ENCODE data around the gene LAPTM5.

The LAPTM5 gene

DNA sequence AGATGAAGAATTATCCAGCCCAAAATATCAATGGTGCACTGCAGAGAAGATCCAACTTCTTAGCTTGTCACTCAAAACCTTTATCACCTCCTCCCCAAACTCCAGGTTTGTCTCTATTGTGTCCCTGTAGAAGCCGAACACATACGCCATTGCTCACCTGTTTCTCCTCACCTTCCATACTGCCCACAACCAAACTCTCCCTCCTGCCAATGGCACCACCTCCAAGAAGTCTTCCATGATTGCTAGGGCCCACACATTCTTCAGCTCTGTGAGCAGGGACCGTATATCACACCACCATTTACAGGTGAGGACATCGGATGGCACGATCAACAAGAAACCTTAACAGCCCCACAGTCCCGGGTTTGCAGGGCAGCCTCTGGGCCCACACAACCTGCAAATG lies 2.2 kb downstream of the LAPTM5 start:
- no peak for DNase-seq (ENCODE audit: low spot score)

DNA sequence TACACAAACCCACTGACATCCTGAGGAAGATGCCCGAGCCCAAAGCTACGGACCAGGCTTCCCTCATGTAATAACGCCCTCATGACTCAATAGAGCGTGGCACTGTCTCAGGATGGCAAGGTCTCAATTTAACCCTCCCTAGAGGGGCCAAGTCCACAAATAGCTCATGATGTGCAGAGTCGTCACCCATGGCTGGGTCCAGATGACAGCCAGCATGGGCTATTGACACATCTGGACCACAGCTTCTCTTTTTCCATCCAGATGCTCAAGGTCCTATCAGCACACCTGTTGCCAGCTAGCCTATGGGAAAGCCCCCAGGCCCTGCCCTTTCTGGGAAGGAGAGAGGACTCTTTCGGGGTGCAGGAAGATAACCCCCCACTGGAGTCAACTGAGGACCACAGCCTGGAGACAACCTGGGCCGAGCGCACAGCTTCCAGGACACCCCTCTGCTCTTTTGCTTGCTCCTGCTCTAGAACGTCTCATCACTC lies 2.8 kb downstream of the LAPTM5 start:
- DNase-seq (ENCODE audit: low spot score): no peak

DNA sequence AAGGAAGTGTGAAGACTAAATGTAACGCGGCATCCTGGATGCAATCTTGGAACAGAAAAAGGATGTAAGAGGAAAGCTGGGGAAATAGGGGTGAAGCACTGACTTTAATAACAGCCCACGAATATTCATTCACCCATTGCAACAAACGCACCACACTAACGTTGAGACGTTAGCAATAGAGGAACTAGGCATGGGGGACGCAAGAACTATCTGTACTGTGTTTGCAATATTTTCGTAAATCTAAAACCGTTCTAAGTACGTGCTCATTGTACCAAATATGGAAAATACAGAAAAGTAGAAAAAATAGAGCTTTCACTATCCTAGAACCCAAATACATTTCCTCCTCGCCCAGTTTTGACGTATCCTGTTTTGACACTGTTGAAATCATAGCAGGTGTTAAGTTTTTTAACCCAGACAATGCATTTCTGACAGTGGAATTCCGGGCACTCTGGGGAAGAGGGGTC lies 3.9 kb downstream of the LAPTM5 start:
- no peak for DNase-seq (ENCODE audit: low spot score)

DNA sequence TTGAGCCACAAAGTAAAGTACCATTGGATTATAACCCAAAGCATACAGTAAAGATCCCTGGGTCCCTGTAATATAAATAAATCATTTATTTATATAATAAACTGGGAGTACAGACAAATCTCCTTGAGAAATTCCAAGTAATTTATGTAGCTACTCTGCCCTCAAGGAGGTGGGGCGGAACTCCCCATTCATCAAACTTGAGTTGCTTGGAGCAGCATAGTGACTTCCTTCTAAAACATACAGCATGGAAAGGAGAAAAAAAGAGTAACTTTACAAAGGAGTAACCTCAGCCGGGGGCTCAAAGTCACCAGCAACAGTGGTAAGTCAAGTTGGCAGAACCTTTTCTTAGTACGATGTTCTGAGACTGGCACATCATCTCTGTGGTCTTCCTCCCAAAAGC lies 4.5 kb downstream of the LAPTM5 start:
- no peak for DNase-seq (ENCODE audit: low spot score)

DNA sequence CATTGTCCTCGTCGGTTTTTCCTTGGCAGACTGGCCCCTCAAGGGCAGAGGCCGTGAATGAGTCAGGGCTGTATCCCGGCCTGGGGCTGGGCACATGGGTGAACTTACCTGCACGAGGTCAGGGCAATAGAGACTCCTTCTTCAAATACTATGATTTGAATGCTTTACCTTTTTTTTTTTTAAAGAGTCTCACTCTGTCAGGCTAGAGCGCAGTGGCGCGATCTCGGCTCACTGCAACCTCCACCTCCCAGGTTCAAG lies 5.0 kb downstream of the LAPTM5 start:
- no peak for DNase-seq (ENCODE audit: low spot score)

- DNase-seq (ENCODE audit: low spot score): no peak
These were observed 5.5 kb downstream of the LAPTM5 start for GRCh38 chr1:30751830-30752650.

- DNase-seq (ENCODE audit: low spot score): no peak
These were observed 6.8 kb downstream of the LAPTM5 start for GRCh38 chr1:30750731-30751291.

DNA sequence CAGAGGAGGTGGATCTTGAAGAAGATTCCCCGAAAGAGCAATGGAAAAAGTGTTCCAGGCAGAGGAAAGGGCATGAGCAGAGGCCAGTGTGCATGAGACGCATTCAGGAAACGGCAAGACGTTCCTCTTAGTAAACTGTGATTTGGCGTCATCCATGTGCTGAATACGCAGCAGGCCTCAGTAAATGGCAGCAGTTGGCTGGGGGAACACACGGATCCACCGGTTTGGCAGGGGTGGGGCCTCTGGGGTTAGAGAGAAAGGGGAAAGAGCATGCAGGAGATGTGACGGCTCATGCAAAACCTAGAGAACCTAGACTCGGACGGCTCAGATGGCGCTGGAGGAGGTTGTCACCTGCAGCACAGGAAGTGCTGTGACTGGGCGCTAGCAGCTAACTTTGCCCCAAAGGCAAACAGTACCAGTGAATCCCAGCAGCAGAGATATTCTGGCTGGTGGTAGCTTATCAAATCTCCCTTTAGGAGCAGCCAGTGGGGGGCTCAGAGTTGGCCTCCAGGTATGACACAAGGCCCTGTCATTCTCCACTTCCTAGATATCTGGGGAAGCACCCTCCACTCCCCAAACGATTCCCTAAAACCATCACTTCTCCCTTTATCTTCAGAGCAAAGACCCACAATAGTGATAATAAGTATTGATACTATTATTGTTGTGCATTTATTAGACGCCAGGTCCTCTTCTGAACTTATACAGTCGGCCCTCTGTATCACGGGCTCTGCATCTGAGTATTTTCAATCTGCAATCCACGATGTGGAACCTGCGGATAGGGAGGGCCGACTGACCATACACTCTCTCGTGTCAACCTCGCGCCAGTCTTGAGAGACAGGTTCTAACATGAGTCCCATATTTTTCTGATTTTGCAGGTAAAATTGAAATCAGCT lies 7.6 kb downstream of the LAPTM5 start:
- no peak for DNase-seq (ENCODE audit: low spot score)

GRCh38 chr1:30748699-30749401 lies 8.7 kb downstream of the LAPTM5 start:
- DNase-seq (ENCODE audit: low spot score): peak; percentile 25

DNA sequence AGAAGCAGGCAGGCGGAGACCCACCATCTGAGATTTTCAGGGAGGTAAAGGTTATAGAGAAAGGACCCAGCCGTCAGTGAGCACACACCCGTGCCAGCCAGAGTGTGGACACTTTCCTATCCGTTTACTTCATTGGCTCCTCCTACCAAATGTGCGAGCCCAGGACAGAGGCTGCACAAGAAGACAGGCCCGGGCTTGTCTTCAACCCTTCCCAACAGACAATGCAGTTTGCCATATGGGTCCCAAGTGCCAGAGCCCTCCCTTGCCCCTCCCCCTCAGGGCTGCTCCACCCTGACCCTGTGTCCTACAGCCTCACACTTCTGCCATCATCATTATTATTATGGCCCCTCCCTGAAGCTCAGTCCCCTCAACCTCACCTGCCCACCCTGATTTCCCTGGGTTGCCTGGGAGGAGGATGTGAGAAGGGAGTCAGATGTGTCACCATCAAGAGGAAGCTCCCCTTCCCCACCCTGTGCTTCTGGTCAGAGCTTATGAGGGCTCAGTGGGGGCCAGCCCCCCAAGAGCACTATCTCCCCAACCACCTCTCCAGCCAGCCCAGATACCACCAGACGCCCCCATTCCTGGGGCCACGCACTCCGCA lies 9.4 kb downstream of the LAPTM5 start:
- DNase-seq (ENCODE audit: low spot score): peak; percentile 70

DNA sequence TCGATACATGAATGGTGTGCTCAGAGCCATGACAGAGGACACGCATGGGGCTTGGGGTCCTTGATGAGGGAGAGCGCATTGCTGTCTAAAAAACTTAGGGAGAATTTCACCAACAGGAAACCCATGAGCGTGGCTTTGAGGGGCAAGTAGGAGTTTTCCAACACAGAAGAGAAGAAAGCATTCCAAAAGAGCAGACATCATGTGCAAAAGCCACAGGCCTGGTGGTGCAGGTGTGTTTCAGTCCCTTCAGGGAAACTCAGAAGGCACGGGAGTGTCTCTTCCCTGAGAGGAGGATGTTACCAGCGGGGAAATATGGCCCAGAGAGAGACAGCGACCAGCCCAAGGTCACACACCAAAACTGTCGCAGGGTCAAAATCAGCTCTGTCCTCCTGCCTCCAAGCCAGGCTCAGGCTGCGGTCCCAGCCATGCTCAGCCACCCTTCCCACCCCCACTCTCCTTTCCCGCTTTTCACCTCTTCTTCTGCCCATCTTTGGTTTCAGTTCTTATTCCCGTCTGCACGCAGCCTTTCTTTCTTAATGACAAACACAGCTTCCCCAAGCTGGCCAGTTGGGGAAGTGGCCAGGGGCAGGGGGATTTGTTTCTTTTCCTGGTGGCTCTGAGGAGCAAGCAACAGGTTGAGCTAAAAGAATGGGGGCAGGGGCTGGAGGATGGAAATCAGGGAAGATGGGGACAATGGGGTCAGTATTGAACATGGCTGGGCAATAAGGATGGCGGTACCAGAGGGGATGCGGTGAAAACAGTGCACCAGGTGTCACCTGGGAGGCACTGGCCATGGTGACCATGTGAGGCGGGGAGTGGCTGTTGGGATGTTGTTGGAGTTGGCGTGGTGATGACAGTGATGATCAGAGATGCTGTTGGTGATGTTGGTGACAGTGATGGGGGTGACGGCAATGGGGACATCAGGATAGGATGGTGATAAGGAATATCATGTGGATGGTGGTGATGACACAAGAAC lies 10.3 kb downstream of the LAPTM5 start:
- DNase-seq (ENCODE audit: low spot score): no peak

- DNase-seq (ENCODE audit: low spot score): no peak
These were observed 11.2 kb downstream of the LAPTM5 start for GRCh38 chr1:30746212-30747032.

- no peak for DNase-seq (ENCODE audit: low spot score)
These were observed 11.8 kb downstream of the LAPTM5 start for GRCh38 chr1:30745834-30746208.

DNA sequence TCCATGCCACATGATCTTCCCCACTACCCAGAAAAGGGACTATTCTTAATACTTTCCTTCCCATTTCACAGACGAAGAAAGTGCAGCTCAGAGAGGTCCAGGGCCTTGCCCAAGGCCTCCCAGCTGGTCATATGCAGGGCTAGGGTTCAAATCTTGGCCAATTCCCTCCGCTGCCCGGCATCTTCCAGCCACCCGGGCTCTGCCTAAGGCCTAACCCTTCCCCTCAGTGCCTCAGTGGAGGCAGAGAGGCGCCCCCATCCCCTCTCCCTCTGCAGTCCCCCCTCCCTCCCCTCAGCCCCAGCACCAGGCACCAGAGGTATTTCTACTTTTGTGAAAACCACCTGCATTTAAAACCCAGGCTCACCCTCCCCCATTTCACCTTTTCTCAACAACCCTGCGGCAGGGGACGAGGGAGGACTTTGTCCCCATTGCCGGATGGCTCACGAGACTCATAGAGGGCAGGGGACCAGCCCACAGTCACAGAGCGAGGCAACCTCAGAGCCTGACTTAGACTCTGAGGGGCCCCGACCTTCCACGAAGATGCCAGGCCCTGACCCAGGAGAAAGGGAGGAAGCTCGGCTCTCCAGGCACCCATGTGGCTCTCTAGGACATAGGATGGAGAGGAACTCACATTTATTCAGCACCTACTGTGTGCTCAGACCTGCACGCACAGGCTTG lies 12.3 kb downstream of the LAPTM5 start:
- DNase-seq (ENCODE audit: low spot score): no peak

GRCh38 chr1:30744060-30744756 lies 13.4 kb downstream of the LAPTM5 start:
- DNase-seq (ENCODE audit: low spot score): no peak

DNA sequence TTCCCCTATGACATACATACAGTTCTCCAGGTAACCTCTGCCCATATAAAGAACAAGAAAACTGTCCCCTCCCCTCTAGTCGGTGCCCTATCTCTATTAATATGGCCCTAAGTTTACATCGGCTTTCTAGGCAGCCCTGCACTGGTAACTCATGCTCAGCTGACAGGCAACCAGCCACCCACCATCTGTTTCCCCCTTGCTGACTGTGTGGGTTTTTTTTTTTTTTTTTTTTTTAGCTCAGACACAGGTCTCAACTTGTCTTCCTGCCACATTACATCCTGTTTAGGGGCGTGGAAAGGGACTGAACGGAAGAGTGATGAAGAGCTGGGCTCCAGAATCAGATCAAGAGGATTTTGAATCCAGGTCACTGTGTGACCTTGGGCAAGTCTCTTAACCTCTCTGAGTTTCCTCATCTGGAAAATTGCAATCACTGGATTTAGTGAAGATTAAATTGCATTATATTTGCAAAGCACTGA lies 14.0 kb downstream of the LAPTM5 start:
- DNase-seq (ENCODE audit: low spot score): no peak

DNA sequence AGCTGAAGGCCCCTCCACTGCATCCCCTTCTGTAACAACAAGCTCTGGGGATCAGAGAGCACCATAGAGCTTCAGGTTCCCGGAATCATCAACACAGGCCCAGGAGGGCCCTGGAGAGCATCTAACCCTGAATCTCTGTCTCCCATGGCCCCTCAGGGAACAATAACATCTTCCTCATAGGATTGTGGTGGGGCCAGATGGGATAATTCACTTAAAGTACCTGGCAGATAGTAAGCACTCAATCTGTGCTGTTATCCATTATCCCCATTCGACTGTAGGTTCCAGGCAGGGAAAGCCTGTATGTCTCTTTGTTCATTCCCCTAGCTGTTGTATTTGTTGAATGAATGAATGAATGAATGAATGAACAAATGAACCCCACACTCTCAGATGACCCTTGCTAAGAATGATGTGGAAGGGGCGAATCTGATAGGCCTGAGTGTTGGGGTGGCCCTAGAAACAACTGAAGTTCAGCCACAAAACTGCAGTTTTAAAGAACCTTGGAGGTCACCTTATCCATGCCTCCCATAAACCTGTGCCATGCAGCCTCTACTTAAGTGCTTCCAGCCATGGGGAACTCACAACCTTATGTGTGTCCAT lies 14.5 kb downstream of the LAPTM5 start:
- no peak for DNase-seq (ENCODE audit: low spot score)
